Stimulated activated naive CD8-positive, alpha-beta T cell treated with anti-CD3 and anti-CD28 coated beads, Interleukin-15, Interleukin-2, amounts not matched to agents 100 ng/mL and 50 ng/mL, for 24 hours (primary cell): ENCODE results near the gene AXIN2.
A peak's percentile ranks its signal among the peaks of the same experiment; 100 is the strongest.
"Not testable (repeated sequence)": the region's sequence is repeated elsewhere in the genome, so short reads cannot be mapped to it uniquely, and the experiment has no call there.

Source experiments
- H3K27ac Mint-ChIP-seq: one replicate; pipeline ENCODE4 v1.8.0; 2021; ENCODE audit warnings: mild to moderate bottlenecking, mixed read lengths
- H3K27me3 Mint-ChIP-seq: one replicate; pipeline ENCODE4 v1.8.0; 2021; ENCODE audit warnings: mixed read lengths
- H3K36me3 Mint-ChIP-seq: one replicate; pipeline ENCODE4 v1.8.0; 2021; ENCODE audit warnings: low read depth, mixed read lengths
- H3K4me1 Mint-ChIP-seq: one replicate; pipeline ENCODE4 v1.8.0; 2021; ENCODE audit warnings: low read depth, mixed read lengths
- H3K4me3 Mint-ChIP-seq: one replicate; pipeline ENCODE4 v1.8.0; 2021; ENCODE audit warnings: mild to moderate bottlenecking, mixed read lengths
- H3K9me3 Mint-ChIP-seq: one replicate; pipeline ENCODE4 v1.8.0; 2021; ENCODE audit warnings: mixed read lengths

Gene AXIN2

DNA sequence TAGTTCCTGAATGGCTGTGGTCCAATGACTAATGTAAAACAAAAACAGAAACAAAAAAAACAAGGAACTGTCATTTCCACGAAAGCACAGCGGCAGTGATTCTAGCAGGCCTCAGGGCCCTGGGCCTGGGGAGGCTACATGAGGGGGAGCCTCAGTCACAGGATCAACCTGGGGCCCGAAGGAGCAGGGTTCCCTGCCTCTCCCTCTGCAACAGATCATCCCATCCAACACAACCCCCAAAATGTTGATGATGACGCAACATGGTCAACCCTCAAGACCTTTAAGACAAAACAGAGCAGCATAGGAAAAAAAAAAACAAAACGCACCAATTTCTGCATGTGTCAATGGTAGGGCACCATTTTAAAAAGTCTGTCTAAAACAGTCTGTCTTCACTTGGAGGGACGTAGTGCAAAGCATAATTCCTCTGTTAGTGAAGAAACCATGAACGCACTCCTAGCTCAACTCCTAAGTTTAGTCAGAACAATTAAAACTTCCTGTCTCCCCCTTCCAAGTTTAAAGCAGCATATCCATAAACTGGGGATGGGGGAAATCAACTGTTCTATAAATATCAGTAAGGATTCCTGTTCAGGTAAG is 32.3 kb downstream of the AXIN2 start:
- Mint-ChIP-seq H3K4me3 (no peak overlapping the region), H3K27ac (no peak overlapping the region), H3K4me1 (peaks cover 3% of the 10 kb centered on the region), H3K27me3 (no peaks in the 10 kb centered on the region), H3K9me3 (no peaks in the 10 kb centered on the region), H3K36me3 (peaks cover 5% of the 10 kb centered on the region)

GRCh38 chr17:65527857-65528591 is 33.4 kb downstream of the AXIN2 start:
- Mint-ChIP-seq H3K4me3 (no peak overlapping the region), H3K36me3 (peaks cover 5% of the 10 kb centered on the region), H3K4me1 (peaks cover 14% of the 10 kb centered on the region), H3K9me3 (no peaks in the 10 kb centered on the region), H3K27me3 (no peaks in the 10 kb centered on the region), H3K27ac (no peak overlapping the region)

- Mint-ChIP-seq H3K4me1 (peaks cover 21% of the 10 kb centered on the region), H3K36me3 (peaks cover 5% of the 10 kb centered on the region), H3K4me3 (no peak overlapping the region), H3K27me3 (no peaks in the 10 kb centered on the region), H3K27ac (peak overlapping the region; percentile 45), H3K9me3 (no peaks in the 10 kb centered on the region)
These were observed 34.1 kb downstream of the AXIN2 start for GRCh38 chr17:65527381-65527780.

GRCh38 chr17:65526854-65527253 is 34.6 kb downstream of the AXIN2 start:
- peak overlapping the region; percentile 45 for H3K27ac Mint-ChIP-seq
- not testable (repeated sequence) for H3K9me3 Mint-ChIP-seq, H3K36me3 Mint-ChIP-seq, H3K4me3 Mint-ChIP-seq, H3K27me3 Mint-ChIP-seq
- H3K4me1 Mint-ChIP-seq = peaks cover 24% of the 10 kb centered on the region

DNA sequence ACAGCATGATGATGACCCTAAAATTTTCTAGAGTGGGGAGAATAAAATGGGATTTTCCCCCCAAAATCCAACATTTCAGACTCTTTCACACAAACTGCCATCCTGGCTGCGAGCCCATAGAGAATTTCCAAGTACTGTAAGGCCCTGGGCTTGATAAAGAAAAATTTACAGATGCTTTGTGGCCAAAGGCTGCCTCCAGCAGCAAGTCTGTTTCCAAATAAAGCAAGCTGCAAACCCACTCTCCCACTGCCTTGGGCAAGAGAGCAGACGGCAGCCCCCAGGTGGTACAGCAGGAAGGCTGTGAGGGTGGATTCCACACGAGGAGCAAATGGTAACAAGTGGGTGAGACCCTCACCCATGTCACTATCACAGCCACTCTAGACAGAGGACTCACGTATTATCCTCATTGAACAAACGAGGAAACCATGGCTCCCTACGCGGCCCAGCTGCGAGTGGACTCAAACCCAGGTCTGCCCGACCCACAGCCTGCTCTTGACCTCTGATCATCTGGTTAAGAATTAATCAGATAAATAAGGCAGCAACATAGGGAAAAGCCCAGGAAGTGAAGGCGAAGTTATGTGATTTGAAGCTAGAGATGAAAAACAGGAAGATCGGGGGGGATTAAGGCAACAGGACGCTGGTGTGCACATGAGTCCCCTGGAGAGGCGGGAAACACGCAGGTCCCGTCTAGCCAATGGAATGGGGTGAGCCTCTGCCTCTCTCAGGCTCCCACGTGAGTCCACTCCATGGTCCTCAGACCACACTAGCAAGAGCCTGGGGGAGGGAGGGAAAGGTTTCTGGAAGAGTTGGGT is 37.4 kb downstream of the AXIN2 start:
- Mint-ChIP-seq H3K9me3 (no peaks in the 10 kb centered on the region), H3K4me1 (peaks cover 24% of the 10 kb centered on the region), H3K27ac (no peak overlapping the region), H3K4me3 (peak overlapping the region; percentile 4), H3K27me3 (no peaks in the 10 kb centered on the region), H3K36me3 (no peaks in the 10 kb centered on the region)

- Mint-ChIP-seq H3K27me3 (no peaks in the 10 kb centered on the region), H3K36me3 (no peaks in the 10 kb centered on the region), H3K9me3 (no peaks in the 10 kb centered on the region), H3K27ac (no peak overlapping the region), H3K4me1 (peaks cover 24% of the 10 kb centered on the region), H3K4me3 (peak overlapping the region; percentile 4)
These were observed 38.0 kb downstream of the AXIN2 start for GRCh38 chr17:65523411-65523810.

- H3K27ac Mint-ChIP-seq = no peak overlapping the region
- peaks cover 1% of the 10 kb centered on the region for H3K27me3 Mint-ChIP-seq
- H3K36me3 Mint-ChIP-seq = no peaks in the 10 kb centered on the region
- no peak overlapping the region for H3K4me3 Mint-ChIP-seq
- peaks cover 1% of the 10 kb centered on the region for H3K9me3 Mint-ChIP-seq
- H3K4me1 Mint-ChIP-seq = peaks cover 24% of the 10 kb centered on the region
These were observed 38.6 kb downstream of the AXIN2 start for GRCh38 chr17:65522751-65523404.

DNA sequence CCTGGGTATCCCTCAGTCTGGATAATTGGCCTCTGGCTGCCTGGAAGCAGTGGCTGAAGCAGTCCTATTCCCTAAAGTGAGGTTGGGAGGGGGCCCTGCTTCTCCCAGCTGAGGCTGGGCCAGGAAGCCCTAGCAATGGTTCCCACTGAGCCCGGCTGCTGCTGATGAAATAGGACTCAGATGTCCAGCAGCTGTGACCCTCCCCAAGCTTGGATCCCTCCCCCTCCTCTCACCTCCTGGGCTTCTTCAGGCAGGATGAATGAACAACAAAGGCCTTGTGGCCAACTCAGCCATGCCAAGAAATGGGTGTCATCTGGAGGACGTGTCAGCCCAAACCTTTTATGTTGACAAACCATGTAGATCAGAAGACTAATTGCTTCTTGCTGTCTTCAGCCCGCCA is 42.0 kb downstream of the AXIN2 start:
- Mint-ChIP-seq H3K27ac (no peak overlapping the region), H3K4me1 (peaks cover 24% of the 10 kb centered on the region), H3K27me3 (peaks cover 6% of the 10 kb centered on the region), H3K9me3 (peaks cover 3% of the 10 kb centered on the region), H3K4me3 (no peak overlapping the region), H3K36me3 (no peaks in the 10 kb centered on the region)

- no peaks in the 10 kb centered on the region for H3K36me3 Mint-ChIP-seq
- H3K27me3 Mint-ChIP-seq = peaks cover 6% of the 10 kb centered on the region
- no peak overlapping the region for H3K27ac Mint-ChIP-seq
- no peak overlapping the region for H3K4me3 Mint-ChIP-seq
- peaks cover 18% of the 10 kb centered on the region for H3K4me1 Mint-ChIP-seq
- peaks cover 3% of the 10 kb centered on the region for H3K9me3 Mint-ChIP-seq
These were observed 43.2 kb downstream of the AXIN2 start for GRCh38 chr17:65518256-65518655.

GRCh38 chr17:65515959-65516948 is 45.2 kb downstream of the AXIN2 start:
- H3K36me3 Mint-ChIP-seq = no peaks in the 10 kb centered on the region
- H3K4me3 Mint-ChIP-seq = no peak overlapping the region
- peaks cover 3% of the 10 kb centered on the region for H3K9me3 Mint-ChIP-seq
- H3K4me1 Mint-ChIP-seq = peaks cover 7% of the 10 kb centered on the region
- peaks cover 6% of the 10 kb centered on the region for H3K27me3 Mint-ChIP-seq
- no peak overlapping the region for H3K27ac Mint-ChIP-seq

GRCh38 chr17:65515512-65515911 is 45.9 kb downstream of the AXIN2 start:
- no peak overlapping the region for H3K4me3 Mint-ChIP-seq
- H3K36me3 Mint-ChIP-seq = no peaks in the 10 kb centered on the region
- H3K4me1 Mint-ChIP-seq = peaks cover 7% of the 10 kb centered on the region
- no peak overlapping the region for H3K27ac Mint-ChIP-seq
- H3K9me3 Mint-ChIP-seq = peaks cover 3% of the 10 kb centered on the region
- peaks cover 6% of the 10 kb centered on the region for H3K27me3 Mint-ChIP-seq

- Mint-ChIP-seq H3K27me3 (peaks cover 6% of the 10 kb centered on the region), H3K4me3 (no peak overlapping the region), H3K4me1 (peaks cover 7% of the 10 kb centered on the region), H3K9me3 (peaks cover 3% of the 10 kb centered on the region), H3K36me3 (no peaks in the 10 kb centered on the region), H3K27ac (peak overlapping the region; percentile 27)
These were observed 46.9 kb downstream of the AXIN2 start for GRCh38 chr17:65514541-65514940.

- H3K36me3 Mint-ChIP-seq = no peaks in the 10 kb centered on the region
- H3K4me1 Mint-ChIP-seq = peaks cover 7% of the 10 kb centered on the region
- H3K27ac Mint-ChIP-seq = peak overlapping the region; percentile 27
- H3K4me3 Mint-ChIP-seq = no peak overlapping the region
- peaks cover 3% of the 10 kb centered on the region for H3K9me3 Mint-ChIP-seq
- H3K27me3 Mint-ChIP-seq = peaks cover 6% of the 10 kb centered on the region
These were observed 47.4 kb downstream of the AXIN2 start for GRCh38 chr17:65514082-65514481.

GRCh38 chr17:65511316-65511715 is 50.1 kb downstream of the AXIN2 start:
- Mint-ChIP-seq H3K4me1 (peaks cover 7% of the 10 kb centered on the region), H3K27ac (no peak overlapping the region), H3K9me3 (no peaks in the 10 kb centered on the region), H3K4me3 (no peak overlapping the region), H3K27me3 (no peaks in the 10 kb centered on the region), H3K36me3 (no peaks in the 10 kb centered on the region)
